ENCODE measurements around the gene RAB30.

DNA sequence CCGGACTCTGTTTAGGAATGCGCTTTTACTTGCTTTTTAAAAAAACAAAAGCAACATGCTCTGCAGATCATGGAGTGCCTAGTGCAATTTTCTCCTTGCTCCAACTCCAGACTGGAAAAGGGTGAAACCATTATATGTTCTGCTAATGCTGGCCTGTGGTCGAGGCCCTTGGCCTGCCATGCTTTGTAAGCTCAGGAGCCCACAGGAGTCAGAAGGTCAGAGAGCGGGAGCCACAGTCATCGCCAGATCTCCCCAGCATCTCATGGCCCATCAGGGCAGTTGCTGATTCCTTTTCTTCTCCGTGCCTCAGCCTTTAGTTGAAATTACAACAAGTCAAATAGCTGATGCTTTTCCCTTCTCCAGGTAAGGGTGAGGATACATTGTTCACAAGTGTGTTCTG lies 89.8 kb downstream of the RAB30 start:
- TF ChIP-seq, protein P1, sequence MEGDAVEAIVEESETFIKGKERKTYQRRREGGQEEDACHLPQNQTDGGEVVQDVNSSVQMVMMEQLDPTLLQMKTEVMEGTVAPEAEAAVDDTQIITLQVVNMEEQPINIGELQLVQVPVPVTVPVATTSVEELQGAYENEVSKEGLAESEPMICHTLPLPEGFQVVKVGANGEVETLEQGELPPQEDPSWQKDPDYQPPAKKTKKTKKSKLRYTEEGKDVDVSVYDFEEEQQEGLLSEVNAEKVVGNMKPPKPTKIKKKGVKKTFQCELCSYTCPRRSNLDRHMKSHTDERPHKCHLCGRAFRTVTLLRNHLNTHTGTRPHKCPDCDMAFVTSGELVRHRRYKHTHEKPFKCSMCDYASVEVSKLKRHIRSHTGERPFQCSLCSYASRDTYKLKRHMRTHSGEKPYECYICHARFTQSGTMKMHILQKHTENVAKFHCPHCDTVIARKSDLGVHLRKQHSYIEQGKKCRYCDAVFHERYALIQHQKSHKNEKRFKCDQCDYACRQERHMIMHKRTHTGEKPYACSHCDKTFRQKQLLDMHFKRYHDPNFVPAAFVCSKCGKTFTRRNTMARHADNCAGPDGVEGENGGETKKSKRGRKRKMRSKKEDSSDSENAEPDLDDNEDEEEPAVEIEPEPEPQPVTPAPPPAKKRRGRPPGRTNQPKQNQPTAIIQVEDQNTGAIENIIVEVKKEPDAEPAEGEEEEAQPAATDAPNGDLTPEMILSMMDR (IDR thresholded peaks at IDR 0.05): no peak
- no peak for TF ChIP-seq POLR2AphosphoS5 (IDR thresholded peaks at IDR 0.05; ENCODE audit: insufficient read depth in 1 of 2, low read depth in 1 of 2)
- TF ChIP-seq POLR2A (IDR thresholded peaks at IDR 0.05): no peak
